DND-41 (cell line): ENCODE results near the gene FBXO41.

Experiments
- ATAC-seq: fragments of 200-7000 bp; cut with Tn5 transposase; 3 replicates; pipeline ENCODE4 v1.9.1; 2021; ENCODE audit warnings: low read depth; ENCODE audit not compliant: insufficient read depth
- DNase-seq: peaks from one replicate; pipeline ENCODE4 v3.0.0-alpha.2; 2020
- H2AFZ ChIP-seq: 2 replicates; pipeline ENCODE4 v1.6.0; 2012; ENCODE audit warnings: low read depth, low read length
- H3K27ac ChIP-seq: 2 replicates; pipeline ENCODE4 v1.5.1; 2012; ENCODE audit warnings: low read length, inconsistent platforms
- H3K27me3 ChIP-seq: fragments of 200-600 bp; sonication (generic); 2 replicates; pipeline ENCODE4 v1.6.0; 2012; ENCODE audit warnings: low read length, mild to moderate bottlenecking, inconsistent platforms; ENCODE audit not compliant: insufficient read depth, poor library complexity
- H3K36me3 ChIP-seq: 2 replicates; pipeline ENCODE4 v1.5.1; 2012; ENCODE audit warnings: low read length, inconsistent platforms; ENCODE audit not compliant: insufficient read depth
- H3K4me1 ChIP-seq: 2 replicates; pipeline ENCODE4 v1.5.1; 2012; ENCODE audit warnings: mild to moderate bottlenecking, low read length; ENCODE audit not compliant: insufficient read depth
- H3K4me2 ChIP-seq: 2 replicates; pipeline ENCODE4 v1.6.0; 2012; ENCODE audit warnings: mild to moderate bottlenecking, moderate library complexity, low read length, inconsistent platforms; ENCODE audit not compliant: insufficient read depth
- H3K4me3 ChIP-seq, 2 experiments: fragments of 200-600 bp in 1 of 2; shearing (Covaris generic) in 1 of 2; 2 replicates each; pipeline ENCODE4 v1.5.1; 2012 to 2016; ENCODE audit warnings: inconsistent platforms in 2 of 2, low read length in 2 of 2, mild to moderate bottlenecking in 2 of 2, low read depth in 1 of 2, moderate library complexity in 1 of 2
- H3K79me2 ChIP-seq: 2 replicates; pipeline ENCODE4 v1.6.0; 2012; ENCODE audit warnings: low read length, inconsistent platforms; ENCODE audit not compliant: insufficient read depth
- H3K9ac ChIP-seq: 2 replicates; pipeline ENCODE4 v1.6.0; 2012; ENCODE audit warnings: low read depth, mild to moderate bottlenecking, inconsistent platforms, low read length, moderate library complexity
- H3K9me3 ChIP-seq: 2 replicates; pipeline ENCODE4 v1.5.1; 2012; ENCODE audit warnings: low read length, moderate library complexity, mild to moderate bottlenecking, inconsistent platforms; ENCODE audit not compliant: insufficient read depth, severe bottlenecking
- H4K20me1 ChIP-seq: 2 replicates; pipeline ENCODE4 v1.6.0; 2012; ENCODE audit warnings: low read length; ENCODE audit not compliant: insufficient read depth
- CTCF ChIP-seq: IDR thresholded peaks from 2 replicates; pipeline ENCODE4 v1.5.1; 2012; ENCODE audit warnings: borderline replicate concordance, low read length, moderate library complexity, mild to moderate bottlenecking; ENCODE audit not compliant: poor library complexity, severe bottlenecking; ENCODE audit errors: extremely low read depth
- EZH2 ChIP-seq: IDR thresholded peaks from 3 replicates; pipeline ENCODE4 v1.6.1; 2012; ENCODE audit warnings: borderline replicate concordance, low read depth, mild to moderate bottlenecking, moderate library complexity, low read length, inconsistent platforms; ENCODE audit not compliant: severe bottlenecking

The FBXO41 gene

GRCh38 chr2:73238149-73238548 is 46.1 kb downstream of the FBXO41 start:
- H4K20me1 ChIP-seq = peaks cover 63% of the 10 kb centered on the region
- no peaks in the 10 kb centered on the region for H3K9me3 ChIP-seq
- no peak for TF ChIP-seq EZH2
- no peak for TF ChIP-seq CTCF
- H3K4me3 ChIP-seq = no peak overlapping the region
- no peaks in the 10 kb centered on the region for H3K27me3 ChIP-seq
- peaks cover 88% of the 10 kb centered on the region for H3K79me2 ChIP-seq
- H3K27ac ChIP-seq = no peak overlapping the region
- DNase-seq = no peak
- peaks cover 74% of the 10 kb centered on the region for H3K36me3 ChIP-seq
- H2AFZ ChIP-seq = no peak overlapping the region
- H3K9ac ChIP-seq = no peak overlapping the region
- H3K4me2 ChIP-seq = peak overlapping the region; percentile 43; the same call in 1 of the 2 replicates
- peaks cover 40% of the 10 kb centered on the region for H3K4me1 ChIP-seq
- no peak for ATAC-seq

- Histone ChIP-seq H3K9me3 (no peaks in the 10 kb centered on the region), H3K4me1 (peaks cover 46% of the 10 kb centered on the region), H4K20me1 (peaks cover 58% of the 10 kb centered on the region), H3K27me3 (no peaks in the 10 kb centered on the region), H3K36me3 (peaks cover 65% of the 10 kb centered on the region), H2AFZ (no peak overlapping the region), H3K4me2 (peak overlapping the region; percentile 85; the same call in 1 of the 2 replicates), H3K4me3 (peak overlapping the region in 1 of 2 experiments; percentile 36; a peak in 1 of 4 replicates), H3K79me2 (peaks cover 88% of the 10 kb centered on the region), H3K9ac (peak overlapping the region; percentile 24; the same call in 1 of the 2 replicates), H3K27ac (no peak overlapping the region)
- no peak for TF ChIP-seq EZH2
- TF ChIP-seq CTCF = no peak
- DNase-seq = no peak
- no peak for ATAC-seq
Measured at GRCh38 chr2:73237168-73237567, 47.1 kb downstream of the FBXO41 start.

GRCh38 chr2:73235315-73236028 is 48.8 kb downstream of the FBXO41 start:
- TF ChIP-seq CTCF (no peak), EZH2 (no peak)
- Histone ChIP-seq H3K4me3 (peak overlapping the region; percentile 63 to 71), H3K79me2 (peaks cover 76% of the 10 kb centered on the region), H2AFZ (no peak overlapping the region), H3K27ac (peak overlapping the region; percentile 87), H3K36me3 (peaks cover 55% of the 10 kb centered on the region), H3K9me3 (no peaks in the 10 kb centered on the region), H3K4me1 (peaks cover 52% of the 10 kb centered on the region), H3K9ac (peak overlapping the region; percentile 93), H3K27me3 (no peaks in the 10 kb centered on the region), H4K20me1 (peaks cover 53% of the 10 kb centered on the region), H3K4me2 (peak overlapping the region; percentile 85)
- DNase-seq (no peak), ATAC-seq (no peak)
